HepG2 (cell line): ENCODE measurements around the gene OPN3.

ENCODE experiments used
- CREB1 ChIP-seq, 2 experiments: fragments of 450-650 bp in 1 of 2; IDR thresholded peaks; 2 replicates each; pipeline ENCODE4 v1.6.1; 2016 to 2017; ENCODE audit warnings: control low read depth in 1 of 2, mild to moderate bottlenecking in 1 of 2, missing compliant biosample characterization in 1 of 2, missing genetic modification characterization in 1 of 2
- JUN ChIP-seq: sonication (generic); formaldehyde crosslinking; IDR thresholded peaks from 2 replicates; pipeline ENCODE4 v1.4.0; 2020; ENCODE audit warnings: mild to moderate bottlenecking, missing genetic modification reagents
- MYC ChIP-seq: sonication (generic); formaldehyde crosslinking; IDR thresholded peaks from 2 replicates; pipeline ENCODE4 v1.9.0; 2021; ENCODE audit warnings: missing genetic modification reagents, borderline replicate concordance
- RBM39 ChIP-seq: fragments of 200-400 bp; formaldehyde crosslinking; IDR thresholded peaks from one replicate; pipeline ENCODE4 v1.6.1; 2018; ENCODE audit warnings: antibody characterized with exemption, mild to moderate bottlenecking, low read depth, low read length; ENCODE audit not compliant: poor library complexity, severe bottlenecking
- ZNF24 ChIP-seq: fragments of 450-650 bp; IDR thresholded peaks from 2 replicates; pipeline ENCODE4 v1.6.1; 2017; ENCODE audit warnings: antibody characterized with exemption, mild to moderate bottlenecking
- ZZZ3 ChIP-seq: sonication (generic); formaldehyde crosslinking; IDR thresholded peaks from 2 replicates; pipeline ENCODE4 v1.4.0; 2020; ENCODE audit warnings: missing genetic modification reagents, mild to moderate bottlenecking, borderline replicate concordance
- TF ChIP-seq, protein P1 (sequence below): sonication (generic); formaldehyde crosslinking; IDR thresholded peaks from 2 replicates; pipeline ENCODE4 v1.5.0; 2020; ENCODE audit warnings: mild to moderate bottlenecking, missing genetic modification reagents, moderate library complexity

DNA sequence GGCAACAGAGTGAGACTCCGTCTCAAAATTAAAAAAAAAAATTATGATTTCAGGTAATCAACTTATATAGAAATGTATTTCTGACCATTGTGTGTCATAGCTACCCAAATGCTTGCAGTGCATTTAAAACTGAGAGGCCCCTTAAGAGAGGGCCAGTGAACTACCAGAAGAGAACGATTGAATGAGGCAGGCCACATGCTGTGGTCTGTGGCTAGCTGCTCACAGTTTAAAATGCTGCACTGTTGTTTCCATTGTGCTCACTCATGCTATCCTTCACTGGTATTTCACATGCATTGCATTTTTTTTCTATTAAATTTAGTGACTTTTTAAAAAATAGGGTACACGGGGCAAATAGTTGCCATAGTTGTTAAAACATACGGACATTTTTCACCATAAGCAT is 26.0 kb downstream of the OPN3 start:
- no peak for TF ChIP-seq CREB1 (IDR thresholded peaks at IDR 0.05)
- TF ChIP-seq CREB1 (CRISPR knock-in tag; IDR thresholded peaks at IDR 0.05), result no peak
- no peak for TF ChIP-seq ZNF24
- TF ChIP-seq JUN, result no peak
- TF ChIP-seq MYC (CRISPR knock-in tag), result no peak
- TF ChIP-seq, protein P1, sequence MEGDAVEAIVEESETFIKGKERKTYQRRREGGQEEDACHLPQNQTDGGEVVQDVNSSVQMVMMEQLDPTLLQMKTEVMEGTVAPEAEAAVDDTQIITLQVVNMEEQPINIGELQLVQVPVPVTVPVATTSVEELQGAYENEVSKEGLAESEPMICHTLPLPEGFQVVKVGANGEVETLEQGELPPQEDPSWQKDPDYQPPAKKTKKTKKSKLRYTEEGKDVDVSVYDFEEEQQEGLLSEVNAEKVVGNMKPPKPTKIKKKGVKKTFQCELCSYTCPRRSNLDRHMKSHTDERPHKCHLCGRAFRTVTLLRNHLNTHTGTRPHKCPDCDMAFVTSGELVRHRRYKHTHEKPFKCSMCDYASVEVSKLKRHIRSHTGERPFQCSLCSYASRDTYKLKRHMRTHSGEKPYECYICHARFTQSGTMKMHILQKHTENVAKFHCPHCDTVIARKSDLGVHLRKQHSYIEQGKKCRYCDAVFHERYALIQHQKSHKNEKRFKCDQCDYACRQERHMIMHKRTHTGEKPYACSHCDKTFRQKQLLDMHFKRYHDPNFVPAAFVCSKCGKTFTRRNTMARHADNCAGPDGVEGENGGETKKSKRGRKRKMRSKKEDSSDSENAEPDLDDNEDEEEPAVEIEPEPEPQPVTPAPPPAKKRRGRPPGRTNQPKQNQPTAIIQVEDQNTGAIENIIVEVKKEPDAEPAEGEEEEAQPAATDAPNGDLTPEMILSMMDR (CRISPR knock-in tag), result no peak
- no peak for TF ChIP-seq RBM39
- no peak for TF ChIP-seq ZZZ3 (CRISPR knock-in tag)
